K562 (cell line): ENCODE measurements around the gene DIS3L2. TPM values are rescaled to one million over a fixed set of nuclear protein-coding genes. Genes with fewer than 3 reads are reported as not detected.
"Not testable (repeated sequence)": the region's sequence is repeated elsewhere in the genome, so short reads cannot be mapped to it uniquely, and the experiment has no call there.

Experiments
- ATAC-seq: fragments of 200-7000 bp; cut with Tn5 transposase; 3 replicates; pipeline ENCODE4 v1.9.1; 2020; ENCODE audit warnings: moderate library complexity
- BruUV-seq: library from RNA; stranded (reverse); fragments of 400-500 nt; replicated peaks from 2 replicates; lab custom pipeline; 2021; lab: Mats Ljungman, UMichigan
- CTCF ChIA-PET: fragments of 300-600 bp; formaldehyde crosslinking; extraction: SDS; loops from one replicate; lab custom pipeline; 2021; ENCODE audit warnings: low intra/inter-chr PET ratio; lab: Yijun Ruan, JAX
- POLR2A ChIA-PET: fragments of 300-600, 350-650 bp; sonication (Branson Sonifier 250); formaldehyde crosslinking; extraction: SDS; loops from one replicate; lab custom pipeline; 2021; ENCODE audit warnings: antibody characterized with exemption, inconsistent platforms; lab: Yijun Ruan, JAX
- DNase-seq, 4 experiments: peaks; one replicate each; pipeline versions ENCODE4 v3.0.0 to v3.0.0-alpha.2; 2011 to 2018; ENCODE audit warnings: low spot score in 3 of 4, mixed read lengths in 3 of 4; ENCODE audit errors: extremely low read depth in 1 of 4
- FAIRE-seq: peaks from 2 replicates; lab custom pipeline; 2011; peaks lifted over from hg19 to GRCh38; lab: Jason Lieb, UNC
- H2AFZ ChIP-seq: 2 replicates; pipeline ENCODE4 v1.6.0; 2011; ENCODE audit warnings: low read depth, low read length, control low read depth, inconsistent platforms
- H3K27ac ChIP-seq: fragments of 200-600 bp; 3 replicates; pipeline ENCODE4 v1.8.0; 2011; ENCODE audit warnings: low read depth, mild to moderate bottlenecking, control low read depth, inconsistent platforms, low read length, moderate library complexity, mixed read lengths; ENCODE audit errors: extremely low read depth
- H3K27me3 ChIP-seq, 2 experiments: fragments of 300-600 bp in 1 of 2; 2 replicates in 1 of 2; 3 replicates in 1 of 2; pipeline versions ENCODE4 v1.6.0 to v1.8.0; 2011; ENCODE audit warnings: inconsistent platforms in 2 of 2, low read length in 2 of 2, mild to moderate bottlenecking in 1 of 2, mixed read lengths in 1 of 2, moderate library complexity in 1 of 2; ENCODE audit not compliant: control insufficient read depth in 2 of 2, insufficient read depth in 2 of 2
- H3K36me3 ChIP-seq: fragments of 300-600 bp; 3 replicates; pipeline ENCODE4 v1.8.0; 2011; ENCODE audit warnings: mild to moderate bottlenecking, low read length, inconsistent platforms; ENCODE audit not compliant: control insufficient read depth, insufficient read depth
- H3K4me1 ChIP-seq, 2 experiments: fragments of 200-600 bp in 1 of 2; replicated peaks in 1 of 2; 2 replicates in 1 of 2; 3 replicates in 1 of 2; pipeline versions ENCODE4 v1.5.1 to v1.8.0; 2011; ENCODE audit warnings: inconsistent platforms in 2 of 2, low read length in 2 of 2, mild to moderate bottlenecking in 1 of 2, mixed read lengths in 1 of 2, moderate library complexity in 1 of 2; ENCODE audit not compliant: control insufficient read depth in 2 of 2, insufficient read depth in 2 of 2
- H3K4me2 ChIP-seq: 2 replicates; pipeline ENCODE4 v1.6.1; 2011; ENCODE audit warnings: low read length, control low read depth, inconsistent platforms, mixed read lengths; ENCODE audit not compliant: insufficient read depth
- H3K4me3 ChIP-seq: fragments of 200-600 bp; sonication (generic), shearing (Covaris generic); 2 replicates; pipeline ENCODE4 v1.5.1; 2016; ENCODE audit warnings: control low read depth, inconsistent platforms
- H3K79me2 ChIP-seq: fragments of 200-600 bp; 3 replicates; pipeline ENCODE4 v1.8.0; 2011; ENCODE audit warnings: low read length, inconsistent platforms; ENCODE audit not compliant: control insufficient read depth, insufficient read depth
- H3K9ac ChIP-seq, 2 experiments: 2 replicates each; pipeline versions ENCODE4 v1.6.0 to v1.6.1; 2011; ENCODE audit warnings: low read depth in 2 of 2, low read length in 2 of 2, control low read depth in 1 of 2, inconsistent platforms in 1 of 2, mild to moderate bottlenecking in 1 of 2, mixed read lengths in 1 of 2; ENCODE audit not compliant: insufficient read depth in 1 of 2
- H3K9me1 ChIP-seq: one replicate; pipeline ENCODE4 v1.6.0; 2011; ENCODE audit warnings: inconsistent platforms, mild to moderate bottlenecking, low read length, moderate library complexity; ENCODE audit not compliant: control insufficient read depth, insufficient read depth
- H3K9me3 ChIP-seq: replicated peaks from 2 replicates; pipeline ENCODE4 v1.5.1; 2011; ENCODE audit warnings: low read depth, low read length, inconsistent platforms; ENCODE audit not compliant: control insufficient read depth, insufficient read depth
- H4K20me1 ChIP-seq: replicated peaks from 2 replicates; pipeline ENCODE4 v1.6.1; 2011; ENCODE audit warnings: low read length, inconsistent platforms, mixed read lengths; ENCODE audit not compliant: control insufficient read depth, insufficient read depth
- CTCF ChIP-seq, 3 experiments: IDR thresholded peaks in 2 of 3; conservative IDR thresholded peaks in 1 of 3; 2 replicates each; pipeline ENCODE4 v1.5.1; 2011 to 2012; ENCODE audit warnings: low read length in 3 of 3, mild to moderate bottlenecking in 3 of 3, control low read depth in 2 of 3, improper control_type of control experiment in 1 of 3, inconsistent platforms in 1 of 3, low read depth in 1 of 3, mixed read lengths in 1 of 3, moderate library complexity in 1 of 3; ENCODE audit not compliant: insufficient read depth in 2 of 3
- CXXC5 ChIP-seq: fragments of 250-450 bp; sonication (Bioruptor Pico); IDR thresholded peaks from 2 replicates; pipeline ENCODE4 v1.8.0; 2022; ENCODE audit warnings: inconsistent platforms, mild to moderate bottlenecking, moderate library complexity
- EGR1 ChIP-seq: fragments of 450-650 bp; conservative IDR thresholded peaks from 2 replicates; pipeline ENCODE4 v1.6.1; 2017; ENCODE audit warnings: mild to moderate bottlenecking
- SIN3B ChIP-seq: fragments of 450-650 bp; IDR thresholded peaks from 2 replicates; pipeline ENCODE4 v1.6.1; 2017; ENCODE audit warnings: low read depth, mild to moderate bottlenecking, moderate library complexity
- ZNF263 ChIP-seq: sonication (generic); formaldehyde crosslinking; IDR thresholded peaks from 2 replicates; pipeline ENCODE4 v1.8.0; 2022; ENCODE audit warnings: mild to moderate bottlenecking, missing genetic modification reagents, borderline replicate concordance
- WGBS: fragments of 100-300 bp; shearing (Covaris generic); methylation state at CpG from one replicate; pipeline ENCODE4 v1.1.6; 2016; ENCODE audit warnings: low coverage, mixed read lengths; ENCODE audit not compliant: insufficient coverage; ENCODE audit errors: missing lambda C conversion rate; 5-methylcytosine and 5-hydroxymethylcytosine counted together
- in situ Hi-C: fragments of 300-500 bp; cut with MboI; formaldehyde crosslinking; loops from 4 replicates; pipeline ENCODE4 v1.15.0; 2018; ENCODE audit warnings: inconsistent platforms, mixed read lengths
- intact Hi-C: fragments of 100-400 bp; cut with micrococcal nuclease; formaldehyde crosslinking; loops from 2 replicates; pipeline ENCODE4 v1.14.2; 2022
- polyA plus RNA-seq, 8 experiments: library from polyadenylated mRNA; depleted of rRNA in 4 of 8; stranded (reverse) in 5 of 8; unstranded in 3 of 8; fragments of >200 nt; fragmentation: Nextera tagmentation in 2 of 8; fragmentation: Illumina TruSeq in 1 of 8; extraction: Ambion mirVana in 2 of 8; extraction: Trizol in 1 of 8; gene quantifications; 2 replicates each; pipeline versions ENCODE4 v1.2.1 to v1.2.3, GENCODE V29; 2011 to 2014; ENCODE audit warnings: inconsistent platforms in 1 of 8, missing spikeins in 1 of 8
- total RNA-seq, 7 experiments: library from RNA; depleted of rRNA in 6 of 7; stranded (reverse); fragments of >200 nt in 6 of 7; fragmentation: Illumina TruSeq in 2 of 7; extraction: Trizol in 2 of 7; gene quantifications; 2 replicates each; pipeline versions ENCODE4 v1.2.1 to v1.2.3, GENCODE V29; 2011 to 2021; ENCODE audit warnings: low replicate concordance in 1 of 7

The DIS3L2 gene
- total and polyA plus RNA-seq, 9 of the 15 experiments (the other 6 are each of a cell fraction or from before 2014, with no cell fraction given): 1.5 to 19.2 (median 11.2) TPM

DNA sequence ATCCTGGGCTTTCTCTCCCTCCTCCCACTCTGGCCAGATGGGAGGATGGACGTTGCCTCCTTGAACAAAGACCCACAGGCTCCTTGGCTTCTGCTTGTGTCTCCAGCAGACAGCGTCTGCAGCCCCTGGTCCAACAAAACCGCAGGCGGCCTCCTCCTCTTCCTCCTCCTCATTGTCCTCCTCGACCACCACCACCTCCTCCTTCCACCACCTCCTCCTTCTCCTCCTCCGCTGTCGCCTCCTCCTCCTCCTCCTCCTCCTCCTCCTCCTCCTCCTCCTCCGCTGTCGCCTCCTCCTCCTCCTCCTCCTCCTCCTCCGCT lies 371.4 kb downstream of the DIS3L2 start:
- DNase-seq (no peak), ATAC-seq (no peak), FAIRE-seq (no peak)
- H3K27me3 ChIP-seq: no peaks in the 10 kb centered on the region
- no peaks in the 10 kb centered on the region for H3K79me2 ChIP-seq
- TF ChIP-seq ZNF263 (peak; percentile 87), EGR1 (0 out of 2 replicates have a peak, but pooled peaks have one; percentile 25), CXXC5 (no peak)
- CTCF ChIA-PET: no interaction called here
- H3K27ac ChIP-seq: no peak overlapping the region
- POLR2A ChIA-PET: no interaction called here
- no peaks in the 10 kb centered on the region for H4K20me1 ChIP-seq
- WGBS: 20% methylated on average over 1 of the region's 10 CpGs
- peaks cover 0 to 7% of the 10 kb centered on the region in 2 experiments; a peak in 2 of 5 replicates for H3K4me1 ChIP-seq
- no peak overlapping the region for H3K4me2 ChIP-seq
- BruUV-seq: no TSS peak
- in situ Hi-C loops (no loop called here), intact Hi-C loops (no loop called here)
- H2AFZ ChIP-seq: no peak overlapping the region
- no peaks in the 10 kb centered on the region for H3K9me1 ChIP-seq
- H3K9ac ChIP-seq: no peak overlapping the region
- no peak overlapping the region for H3K4me3 ChIP-seq
- H3K36me3 ChIP-seq: no peaks in the 10 kb centered on the region
- no peaks in the 10 kb centered on the region for H3K9me3 ChIP-seq

GRCh38 chr2:232333361-232334135 lies 372.0 kb downstream of the DIS3L2 start:
- H3K4me3 ChIP-seq: no peak overlapping the region
- no peaks in the 10 kb centered on the region for H4K20me1 ChIP-seq
- no peak overlapping the region for H2AFZ ChIP-seq
- ChIA-PET POLR2A (no interaction called here), CTCF (no interaction called here)
- no TSS peak for BruUV-seq
- peak in 2 of 4 experiments; percentile 19 to 21 for DNase-seq
- ATAC-seq: no peak; the same call in 2 of the 3 replicates
- H3K9me3 ChIP-seq: no peaks in the 10 kb centered on the region
- 66% methylated on average over 6 of the region's 28 CpGs for WGBS
- no peak overlapping the region for H3K9ac ChIP-seq
- no peak overlapping the region for H3K27ac ChIP-seq
- no peaks in the 10 kb centered on the region for H3K9me1 ChIP-seq
- H3K27me3 ChIP-seq: no peaks in the 10 kb centered on the region
- no peak overlapping the region for H3K4me2 ChIP-seq
- no peak for TF ChIP-seq SIN3B
- peak in 2 of 3 experiments; percentile 16 to 32; a peak in 3 of 6 replicates for TF ChIP-seq CTCF (IDR thresholded peaks at IDR 0.05 in 2 of 3, conservative IDR thresholded peaks at IDR 0.05 in 1 of 3; ENCODE audit: insufficient read depth in 2 of 3, low read depth in 1 of 3, low read length in 3 of 3)
- intact Hi-C loops: no loop called here
- in situ Hi-C loops: no loop called here
- peaks cover 0 to 7% of the 10 kb centered on the region in 2 experiments; a peak in 2 of 5 replicates for H3K4me1 ChIP-seq
- no peaks in the 10 kb centered on the region for H3K79me2 ChIP-seq
- FAIRE-seq: no peak
- no peaks in the 10 kb centered on the region for H3K36me3 ChIP-seq

- BruUV-seq, FAIRE-seq, H3K27ac ChIP-seq, H4K20me1 ChIP-seq, H3K4me3 ChIP-seq, H3K4me1 ChIP-seq, CTCF ChIA-PET, H2AFZ ChIP-seq, ATAC-seq, in situ Hi-C loops, DNase-seq, H3K36me3 ChIP-seq, H3K4me2 ChIP-seq, H3K79me2 ChIP-seq, H3K9me1 ChIP-seq, POLR2A ChIA-PET, H3K9me3 ChIP-seq, H3K9ac ChIP-seq, H3K27me3 ChIP-seq, intact Hi-C loops: not testable (repeated sequence)
- 92% methylated on average over 5 of the region's 33 CpGs for WGBS
Measured at GRCh38 chr2:232334136-232334884, 372.8 kb downstream of the DIS3L2 start.
